ENCODE data around the gene VPS11. TPM values are rescaled to one million over a fixed set of nuclear protein-coding genes. Genes with fewer than 3 reads are reported as not detected.

The VPS11 gene
- total and polyA plus RNA-seq, 10 of the 15 experiments (the other 5 are each of a cell fraction or from before 2014, with no cell fraction given): 15.8 to 26.4 (median 24.5) TPM

DNA sequence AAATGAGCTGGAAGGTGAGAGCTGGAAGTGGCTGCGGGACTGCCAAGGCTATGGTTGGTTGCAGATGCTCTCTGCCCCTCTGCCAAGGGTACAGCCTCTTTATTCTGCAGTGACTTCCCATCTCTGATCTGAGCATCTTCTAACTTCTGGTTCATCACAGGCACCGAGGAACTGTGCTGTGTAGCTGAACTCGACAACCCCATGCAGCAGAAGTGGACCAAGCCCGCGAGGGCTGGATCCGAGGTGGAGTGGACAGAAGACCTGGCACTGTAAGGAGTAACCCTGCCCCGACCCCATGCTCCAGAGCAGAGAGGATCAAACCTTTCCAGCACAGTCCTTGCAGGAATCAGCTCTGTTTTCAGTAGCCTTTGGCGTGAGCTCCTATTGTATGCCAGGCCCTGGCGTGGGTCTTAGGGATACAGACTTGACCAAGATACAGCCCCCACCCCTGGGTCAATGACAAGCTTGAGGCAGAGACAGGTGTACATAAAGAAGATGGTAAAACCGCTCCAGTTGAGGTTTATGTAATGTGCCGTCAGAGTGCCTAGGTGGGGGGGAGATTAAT lies 43.8 kb downstream of the VPS11 start (continued):
- TF ChIP-seq, protein P1, sequence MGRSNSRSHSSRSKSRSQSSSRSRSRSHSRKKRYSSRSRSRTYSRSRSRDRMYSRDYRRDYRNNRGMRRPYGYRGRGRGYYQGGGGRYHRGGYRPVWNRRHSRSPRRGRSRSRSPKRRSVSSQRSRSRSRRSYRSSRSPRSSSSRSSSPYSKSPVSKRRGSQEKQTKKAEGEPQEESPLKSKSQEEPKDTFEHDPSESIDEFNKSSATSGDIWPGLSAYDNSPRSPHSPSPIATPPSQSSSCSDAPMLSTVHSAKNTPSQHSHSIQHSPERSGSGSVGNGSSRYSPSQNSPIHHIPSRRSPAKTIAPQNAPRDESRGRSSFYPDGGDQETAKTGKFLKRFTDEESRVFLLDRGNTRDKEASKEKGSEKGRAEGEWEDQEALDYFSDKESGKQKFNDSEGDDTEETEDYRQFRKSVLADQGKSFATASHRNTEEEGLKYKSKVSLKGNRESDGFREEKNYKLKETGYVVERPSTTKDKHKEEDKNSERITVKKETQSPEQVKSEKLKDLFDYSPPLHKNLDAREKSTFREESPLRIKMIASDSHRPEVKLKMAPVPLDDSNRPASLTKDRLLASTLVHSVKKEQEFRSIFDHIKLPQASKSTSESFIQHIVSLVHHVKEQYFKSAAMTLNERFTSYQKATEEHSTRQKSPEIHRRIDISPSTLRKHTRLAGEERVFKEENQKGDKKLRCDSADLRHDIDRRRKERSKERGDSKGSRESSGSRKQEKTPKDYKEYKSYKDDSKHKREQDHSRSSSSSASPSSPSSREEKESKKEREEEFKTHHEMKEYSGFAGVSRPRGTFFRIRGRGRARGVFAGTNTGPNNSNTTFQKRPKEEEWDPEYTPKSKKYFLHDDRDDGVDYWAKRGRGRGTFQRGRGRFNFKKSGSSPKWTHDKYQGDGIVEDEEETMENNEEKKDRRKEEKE (IDR thresholded peaks at IDR 0.05): no peak
- TF ChIP-seq YY1 (IDR thresholded peaks at IDR 0.05; ENCODE audit: low read depth, low read length) (no peak), ZZZ3 (IDR thresholded peaks at IDR 0.05; ENCODE audit: control insufficient read depth, insufficient read length, low read depth) (no peak), NR2C1 (IDR thresholded peaks at IDR 0.05) (no peak), USF2 (IDR thresholded peaks at IDR 0.05; ENCODE audit: borderline replicate concordance, low read depth, low read length) (no peak), STAT1 (conservative IDR thresholded peaks at IDR 0.05) (no peak)

- WGBS (ENCODE audit: insufficient coverage, insufficient replicate concordance, low lambda C conversion rate, missing lambda C conversion rate): 95% methylated on average over 12 of the region's 12 CpGs
- POLR2A ChIA-PET: interaction anchor here (7.2 kb wide), 1 partner anchor 8 kb away, joined by 76 read pairs; the partner anchor contains the start of gene HINFP
- no TSS peak for BruUV-seq (replicated peaks)
- TF ChIP-seq MEF2B (IDR thresholded peaks at IDR 0.05; ENCODE audit: partially characterized antibody, poor library complexity, severe bottlenecking) (no peak), STAT1 (conservative IDR thresholded peaks at IDR 0.05) (no peak), RUNX3 (IDR thresholded peaks at IDR 0.05; ENCODE audit: low read length) (no peak), IRF3 (IDR thresholded peaks at IDR 0.05) (no peak), STAT3 (IDR thresholded peaks at IDR 0.05; ENCODE audit: low read depth, low read length) (no peak), NRF1 (conservative IDR thresholded peaks at IDR 0.05; ENCODE audit: low read depth, low read length) (no peak), CBFB (IDR thresholded peaks at IDR 0.05; ENCODE audit: low read depth) (no peak), PBX3 (IDR thresholded peaks at IDR 0.05; ENCODE audit: insufficient replicate concordance, low read depth, low read length) (no peak), ZBED1 (IDR thresholded peaks at IDR 0.05; ENCODE audit: borderline replicate concordance) (no peak), TCF7 (IDR thresholded peaks at IDR 0.05; ENCODE audit: borderline replicate concordance) (no peak)
Observed at GRCh38 chr11:119112314-119113020, 44.8 kb downstream of the VPS11 start.

More at GRCh38 chr11:119112314-119113020, 44.8 kb downstream of the VPS11 start:
- SMC1A ChIA-PET (ENCODE audit: uncharacterized antibody, unreplicated experiment): interaction anchor here (1.0 to 1.1 kb wide), 2 partner anchors 9 to 10 kb away, joined by 4 read pairs; partner anchors contain the start of genes DPAGT1 and HINFP
- H3K9ac ChIP-seq (ENCODE audit: control insufficient read depth, insufficient read depth, low read length): no peak overlapping the region
- FAIRE-seq: no peak
- intact Hi-C loops (cut with micrococcal nuclease; ENCODE audit: unreplicated experiment) (no loop called here), in situ Hi-C loops (cut with MboI) (no loop called here)
- no peak overlapping the region for H2AFZ ChIP-seq (ENCODE audit: control insufficient read depth, low read depth, low read length)
- DNase-seq (ENCODE audit: low read depth, low spot score): no peak
- no peak for ATAC-seq
- H3K27ac ChIP-seq (ENCODE audit: control insufficient read depth, insufficient read depth): no peak overlapping the region
- peaks cover 18% of the 10 kb centered on the region for H3K79me2 ChIP-seq (ENCODE audit: control insufficient read depth, insufficient read depth, low read length)
- peaks cover 8% of the 10 kb centered on the region for H3K4me1 ChIP-seq (ENCODE audit: control insufficient read depth, insufficient read depth, low read length)
- peaks cover 19 to 22% of the 10 kb centered on the region in 2 experiments for H3K36me3 ChIP-seq (ENCODE audit: control insufficient read depth in 2 of 2, insufficient read depth in 2 of 2, low read length in 1 of 2)
- no peaks in the 10 kb centered on the region for H3K27me3 ChIP-seq (replicated peaks in 1 of 2; ENCODE audit: control insufficient read depth in 2 of 2, insufficient read depth in 2 of 2, low read length in 1 of 2)
- no peaks in the 10 kb centered on the region for H4K20me1 ChIP-seq (ENCODE audit: control insufficient read depth, insufficient read depth)
- H3K9me3 ChIP-seq (replicated peaks; ENCODE audit: control insufficient read depth, insufficient read depth, low read length): no peaks in the 10 kb centered on the region
- RAD21 ChIA-PET (ENCODE audit: unreplicated experiment): no interaction called here
- H3K4me3 ChIP-seq: no peak overlapping the region
- no peak overlapping the region for H3K4me2 ChIP-seq (ENCODE audit: control insufficient read depth, insufficient read depth)
- CTCF ChIA-PET: interaction anchor here (0.6 to 1.6 kb wide), 3 partner anchors 8 to 54 kb away, joined by 3 to 5 read pairs (median 4); partner anchors contain the start of gene HINFP

Data from GM12878 (cell line).